ENCODE results near the gene SULT2B1.

DNA sequence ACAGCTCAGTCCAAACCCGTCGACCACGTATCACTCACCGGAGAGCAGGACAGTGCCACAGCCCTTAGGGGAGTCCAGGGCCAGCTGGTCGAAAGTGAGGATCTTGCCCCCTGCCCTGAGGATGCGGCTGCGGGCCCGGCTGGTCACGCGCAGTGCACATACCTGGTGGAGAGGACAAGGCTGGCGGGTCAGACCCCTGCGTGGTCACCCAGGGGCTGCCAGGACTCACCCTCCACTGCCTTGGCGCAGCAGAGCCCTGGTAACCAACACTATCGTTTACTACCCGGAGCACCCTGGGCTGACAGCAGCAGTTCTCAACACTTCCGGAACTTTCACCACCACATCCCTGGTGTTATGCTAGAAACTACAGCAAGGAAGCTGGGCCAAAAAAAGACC is 64.1 kb downstream of the SULT2B1 start:
- TF ChIP-seq GATA2 (IDR thresholded peaks at IDR 0.05; ENCODE audit: low read depth, low read length), result no peak
- no peak for TF ChIP-seq GATA3 (IDR thresholded peaks at IDR 0.05; ENCODE audit: low read depth, low read length)

Measured in SH-SY5Y (cell line).